NCI-H2196 treated with DMSO at 0.1 percent for 48 hours (cell line): Measurements from ENCODE around the gene EXD3.

ENCODE experiments used
- DNase-seq: peaks from one replicate; lab custom pipeline; 2025; ENCODE audit not compliant: unreplicated experiment; lab: John Stamatoyannopoulos, UW

The EXD3 gene

DNA sequence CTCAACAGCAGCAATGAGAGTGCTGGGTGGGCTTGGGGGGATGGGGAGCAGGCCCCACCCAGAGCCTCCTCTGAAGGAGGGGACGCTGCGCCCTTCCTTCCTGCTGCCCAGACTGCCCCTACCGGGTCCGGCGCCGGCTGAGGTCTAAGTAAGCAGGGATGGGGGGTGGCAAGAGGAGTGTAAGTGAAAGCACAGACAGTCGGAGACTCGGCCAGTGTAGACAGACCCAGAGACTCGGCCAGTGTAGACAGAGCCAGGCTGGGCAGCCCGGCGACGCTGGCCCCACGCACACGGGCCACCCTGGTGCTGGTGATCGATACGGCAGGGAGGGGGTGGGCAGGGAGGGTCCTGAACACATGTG, 25.6 kb upstream of the EXD3 start:
- no peak for DNase-seq

DNA sequence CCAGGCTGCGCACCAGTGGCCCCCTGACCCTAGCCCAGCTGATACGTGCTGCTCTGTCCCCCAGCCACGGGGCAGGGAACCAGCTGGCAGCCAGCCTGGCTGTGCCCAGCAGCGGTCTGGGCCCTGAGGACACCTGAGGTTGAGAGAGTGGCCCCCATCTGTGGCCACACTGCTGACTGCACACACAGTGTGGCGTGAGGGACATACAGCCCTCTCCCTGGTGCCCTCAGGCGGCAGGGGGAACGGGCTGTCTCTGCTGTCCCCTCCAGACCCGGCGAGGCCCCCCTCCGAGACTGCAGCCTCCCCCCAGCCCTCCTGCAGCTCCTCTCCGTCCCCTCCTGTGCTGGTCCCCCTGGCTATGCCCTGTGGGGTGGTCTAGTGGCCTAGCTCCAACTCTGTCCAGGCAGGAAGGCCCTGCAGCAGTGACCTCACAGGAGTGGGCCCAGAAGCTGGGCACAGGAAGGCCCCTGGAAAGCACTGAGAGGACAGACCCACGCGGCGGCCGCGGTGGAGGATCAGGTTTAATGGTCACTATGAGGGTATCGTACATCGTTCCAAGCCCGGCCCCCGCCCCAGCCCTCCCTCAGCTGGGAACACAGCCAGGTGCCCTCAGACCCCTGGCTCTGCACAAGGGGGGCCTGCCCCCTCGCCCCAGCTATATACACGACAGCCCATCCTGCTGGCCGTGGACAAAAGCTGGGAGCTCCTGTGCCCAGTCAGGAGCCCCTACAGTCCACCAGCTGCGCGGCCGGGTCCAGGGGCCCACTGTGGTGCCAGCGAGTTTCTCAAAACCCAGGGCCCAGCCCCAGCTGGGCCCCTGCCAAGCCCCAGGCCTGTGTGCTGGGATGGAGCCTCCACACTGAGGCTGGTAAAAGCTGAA, 25.0 kb upstream of the EXD3 start:
- DNase-seq, result no peak

DNA sequence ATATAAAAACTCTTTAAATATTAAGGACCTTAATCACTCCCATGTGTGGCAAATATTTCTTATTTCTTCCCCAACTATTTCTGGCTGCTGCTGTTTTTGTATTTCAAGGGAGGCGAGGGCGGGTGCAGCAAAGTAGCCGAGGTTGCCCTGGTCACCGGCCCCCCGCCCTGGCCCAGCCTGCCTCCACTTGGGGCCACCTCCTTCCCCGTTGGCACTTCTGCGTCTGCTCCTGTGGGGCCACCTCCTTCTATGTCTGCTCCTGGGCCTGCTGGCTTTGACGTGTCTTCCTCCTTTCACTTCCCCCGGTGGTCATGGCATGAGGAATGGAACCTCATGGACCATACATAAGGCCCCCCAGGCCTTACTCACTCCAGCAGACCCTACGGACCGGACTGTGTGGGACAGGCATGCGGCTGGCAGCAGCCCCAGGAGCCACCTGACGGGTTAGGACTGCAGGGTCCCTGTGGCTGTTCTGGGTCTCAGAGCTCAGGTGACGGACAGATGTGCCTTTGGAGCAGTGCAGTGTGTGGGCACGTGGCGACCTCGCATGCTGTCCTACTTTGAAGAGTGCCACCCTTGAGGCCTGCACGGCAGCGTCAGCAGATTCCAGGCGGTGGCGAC, 24.0 kb upstream of the EXD3 start:
- no peak for DNase-seq

DNA sequence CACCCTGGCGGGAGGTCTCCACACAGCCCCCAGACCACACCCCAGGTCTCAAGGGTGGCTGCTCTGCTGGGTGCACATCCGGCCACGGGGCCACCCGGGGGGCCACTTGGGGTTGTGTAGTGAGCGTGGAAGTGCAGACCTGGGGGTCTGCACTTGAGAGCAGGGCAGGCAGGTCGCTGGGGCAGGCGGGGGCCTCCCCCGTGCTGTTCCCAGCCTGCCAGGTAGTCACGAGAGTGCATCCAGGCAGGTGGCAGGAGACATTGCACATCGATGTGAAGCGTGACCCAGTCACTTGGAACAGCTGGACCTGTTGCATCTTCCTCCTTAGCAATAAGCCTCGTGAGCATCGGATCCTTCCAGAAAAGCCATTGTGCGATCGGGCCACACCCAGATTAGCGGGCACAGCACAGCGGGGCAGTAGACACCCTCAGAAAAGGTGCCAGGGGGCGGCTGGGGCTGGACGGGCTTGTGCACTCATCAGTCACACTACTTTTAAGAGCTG, 23.0 kb upstream of the EXD3 start:
- DNase-seq, result no peak

DNA sequence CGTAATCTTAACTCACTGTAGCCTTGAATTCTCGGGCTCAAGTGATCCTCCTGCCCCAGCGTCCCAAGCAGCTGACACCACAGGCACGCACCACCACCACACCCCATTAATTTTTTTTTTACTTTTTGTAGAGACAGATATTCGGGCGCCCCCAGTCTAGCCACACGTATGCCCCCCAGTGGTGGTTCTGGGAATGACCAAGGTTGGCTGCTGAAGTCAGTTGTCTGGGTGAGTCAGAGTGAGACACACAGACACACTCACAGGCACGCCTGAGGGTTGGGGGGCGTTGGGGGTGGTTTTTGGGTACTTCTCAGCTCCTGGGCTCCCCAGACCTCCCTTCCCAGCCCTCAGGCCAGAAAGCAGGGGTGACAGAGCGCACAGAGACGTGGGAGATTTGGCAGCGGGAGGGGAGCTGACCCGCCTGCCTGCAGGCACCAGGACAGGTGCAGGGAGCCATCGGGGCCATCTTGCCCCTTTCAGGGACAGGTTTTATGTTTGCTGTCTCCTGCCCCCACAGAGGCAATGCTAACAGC, 22.4 kb upstream of the EXD3 start:
- DNase-seq, result no peak

DNA sequence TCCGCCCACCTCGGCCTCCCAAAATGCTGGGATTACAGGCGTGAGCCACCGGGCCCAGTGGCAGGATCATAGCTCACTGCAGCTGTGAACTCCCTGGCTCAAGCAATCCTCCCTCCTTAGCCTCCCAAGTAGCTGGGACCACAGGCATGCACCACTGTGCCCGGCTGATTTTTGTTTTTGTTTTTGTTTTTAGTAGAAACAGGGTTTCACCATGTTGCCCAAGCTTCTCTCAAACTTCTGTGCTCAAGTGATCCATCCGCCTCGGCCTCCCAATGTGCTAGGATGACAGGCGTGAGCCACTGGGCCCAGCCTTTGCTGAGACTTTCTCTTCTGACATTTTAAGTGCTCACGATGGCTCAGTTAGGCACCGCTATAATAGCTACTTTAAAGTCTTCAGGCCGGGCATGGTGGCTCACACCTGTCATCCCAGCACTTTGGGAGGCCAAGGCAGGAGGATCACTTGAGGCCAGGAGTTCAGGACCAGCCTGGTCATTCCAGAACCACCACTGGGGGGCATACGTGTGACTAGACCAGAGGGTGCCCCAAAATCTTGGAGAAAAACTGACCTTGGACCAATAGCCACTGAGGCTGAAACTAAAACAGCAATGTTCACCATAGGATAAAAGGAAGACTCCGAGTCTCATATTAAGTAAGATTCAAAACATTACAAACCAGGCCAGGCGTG, 21.3 kb upstream of the EXD3 start:
- DNase-seq, result no peak

DNA sequence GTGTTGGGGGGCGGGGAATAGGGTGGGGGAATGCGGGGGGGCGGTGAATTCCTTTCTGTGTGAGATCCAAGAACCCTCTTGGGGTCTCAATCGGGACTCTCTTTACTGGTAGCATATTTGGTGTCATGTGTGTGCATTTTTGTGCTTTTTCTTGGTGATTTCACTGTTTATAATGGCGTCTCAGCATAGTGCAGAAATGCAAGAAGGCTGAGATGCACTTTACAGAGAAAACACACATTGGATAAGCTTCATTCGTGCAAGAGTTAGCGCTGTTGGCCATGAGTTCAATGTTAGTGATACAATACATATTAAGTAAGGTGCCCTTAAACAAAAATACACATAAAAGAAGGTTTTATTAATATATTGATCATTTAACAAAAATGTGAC, 19.0 kb upstream of the EXD3 start:
- no peak for DNase-seq

DNA sequence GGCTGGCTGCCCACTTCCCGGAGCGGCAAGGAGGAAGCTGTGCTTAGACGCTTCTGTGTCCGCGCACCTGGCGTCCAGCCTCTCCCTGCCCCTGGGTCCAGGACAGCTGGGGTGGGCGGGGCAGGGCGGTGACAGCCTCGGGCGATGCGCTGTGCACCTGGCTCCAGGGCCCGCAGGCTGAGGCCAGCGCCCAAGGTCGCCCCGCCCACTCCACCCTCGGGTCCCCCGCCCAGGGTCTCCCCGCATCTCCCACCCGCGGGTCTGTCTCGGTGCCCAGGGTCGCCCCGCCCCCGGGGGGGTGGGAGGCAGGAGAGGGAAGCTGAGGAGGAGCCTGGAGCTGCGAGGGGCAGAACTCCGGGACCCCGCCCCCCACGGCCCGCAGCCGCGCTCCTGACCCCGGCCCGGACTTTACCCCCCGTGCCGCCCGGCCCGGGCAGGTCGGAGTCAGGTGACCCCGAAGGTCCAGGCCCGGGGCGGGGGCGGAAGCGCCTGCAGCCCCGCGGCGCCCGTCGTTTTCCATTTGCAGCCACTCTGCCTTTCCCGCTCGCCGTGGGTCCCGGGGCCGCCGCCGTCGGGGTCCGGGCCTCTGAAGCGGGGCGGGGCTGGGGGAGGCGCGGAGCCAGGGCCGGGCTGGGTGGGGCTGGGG, 18.4 kb upstream of the EXD3 start, which contains the start of gene ENTPD8:
TSS of gene ENTPD8 (minus strand) at position 69 of the 646 bp plus-strand sequence. CDS start 3,072 bp downstream, outside the sequence.
- peak; percentile 84 for DNase-seq

DNA sequence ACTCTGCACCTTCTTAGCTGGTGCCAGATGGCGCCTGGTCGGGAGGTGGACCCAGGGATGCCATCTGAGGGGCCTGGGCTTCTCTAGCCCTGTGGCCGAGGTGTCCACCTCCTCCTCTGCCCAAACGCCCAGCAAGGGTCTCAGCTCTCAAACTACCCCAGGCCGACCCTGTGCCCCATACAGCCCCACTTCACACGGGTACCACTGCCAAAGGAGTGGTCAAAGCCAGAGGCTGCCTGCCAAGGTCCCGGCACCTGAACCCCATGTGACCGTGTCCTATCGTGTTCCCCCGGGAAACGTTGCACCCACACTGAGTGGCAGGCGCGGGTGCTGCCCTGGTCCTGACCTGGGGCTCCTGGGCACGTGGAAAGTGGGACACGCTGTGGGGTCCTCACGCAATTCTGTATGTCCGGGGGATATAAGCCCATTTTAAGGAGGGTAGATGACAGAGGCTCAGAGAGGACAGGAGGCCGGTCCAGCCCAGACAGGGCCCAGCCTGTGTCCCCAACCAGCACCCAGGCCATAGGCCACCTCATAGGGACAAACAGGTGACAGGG, 16.3 kb upstream of the EXD3 start:
- DNase-seq, result no peak

DNA sequence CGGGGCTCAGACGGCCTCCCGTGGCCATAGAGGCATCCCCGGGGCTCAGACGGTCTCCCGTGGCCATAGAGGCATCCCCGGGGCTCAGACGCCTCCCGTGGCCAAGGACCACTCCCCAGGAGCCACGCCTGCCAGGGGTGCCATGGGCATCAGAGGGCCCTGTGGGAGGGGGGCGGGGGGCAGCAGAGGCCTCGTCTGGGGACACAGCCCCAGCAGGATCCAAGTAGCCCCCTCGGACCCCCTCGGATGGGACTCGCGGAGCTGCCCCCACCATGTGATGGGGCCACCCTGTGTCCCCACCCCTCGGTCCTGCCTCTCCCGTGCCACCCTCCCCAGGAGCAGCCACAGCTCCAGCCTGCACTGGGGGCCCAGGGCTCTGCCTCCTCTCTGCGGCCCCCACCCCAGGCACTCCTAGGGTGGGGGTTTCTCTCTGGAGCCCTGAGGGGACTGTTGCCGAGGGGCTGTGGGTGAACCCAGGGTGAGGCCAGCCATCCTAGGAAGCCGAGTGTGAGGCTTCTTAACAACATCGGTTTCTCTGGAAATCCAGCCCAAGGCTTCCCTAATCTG, 15.7 kb upstream of the EXD3 start:
- no peak for DNase-seq

DNA sequence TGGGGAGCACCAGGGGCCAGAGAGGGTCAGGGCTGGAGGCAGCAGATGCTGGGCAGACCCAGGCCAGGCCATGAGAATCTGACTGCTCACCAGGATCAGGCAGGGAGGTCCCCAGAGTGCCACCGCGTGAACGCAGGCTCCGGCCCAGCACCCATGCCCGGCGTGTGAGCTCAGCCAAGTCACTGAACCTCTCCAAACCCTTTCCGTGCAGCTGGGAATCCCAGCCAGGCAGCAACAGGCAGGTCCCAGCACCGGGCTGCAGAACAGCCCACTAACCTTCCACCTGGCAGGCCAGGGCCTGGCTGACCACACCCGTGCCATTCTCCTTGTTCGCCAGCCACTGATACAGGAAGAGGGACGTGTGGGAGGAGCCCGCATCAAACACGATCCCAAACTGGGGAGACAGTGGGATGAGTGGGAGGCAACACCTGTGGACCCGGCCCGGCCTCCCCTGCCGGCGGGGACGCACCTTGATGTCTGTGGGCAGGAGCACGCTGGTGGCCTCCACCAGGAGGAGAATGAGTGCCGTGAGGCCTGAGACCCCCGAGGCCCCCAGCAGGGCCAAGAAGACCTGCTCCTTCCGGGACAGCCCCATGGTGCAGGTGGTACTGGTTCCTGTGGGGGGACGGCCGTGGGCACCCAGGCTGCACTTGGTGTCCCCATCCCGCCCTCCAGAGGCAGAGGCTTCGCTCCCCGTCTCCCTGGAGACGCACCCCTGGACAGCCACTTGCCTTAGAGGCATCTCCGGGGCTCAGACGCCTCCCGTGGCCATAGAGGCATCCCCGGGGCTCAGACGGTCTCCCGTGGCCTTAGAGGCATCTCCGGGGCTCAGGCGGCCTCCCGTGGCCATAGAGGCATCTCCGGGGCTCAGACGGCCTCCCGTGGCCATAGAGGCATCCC, 15.0 kb upstream of the EXD3 start:
- no peak for DNase-seq

DNA sequence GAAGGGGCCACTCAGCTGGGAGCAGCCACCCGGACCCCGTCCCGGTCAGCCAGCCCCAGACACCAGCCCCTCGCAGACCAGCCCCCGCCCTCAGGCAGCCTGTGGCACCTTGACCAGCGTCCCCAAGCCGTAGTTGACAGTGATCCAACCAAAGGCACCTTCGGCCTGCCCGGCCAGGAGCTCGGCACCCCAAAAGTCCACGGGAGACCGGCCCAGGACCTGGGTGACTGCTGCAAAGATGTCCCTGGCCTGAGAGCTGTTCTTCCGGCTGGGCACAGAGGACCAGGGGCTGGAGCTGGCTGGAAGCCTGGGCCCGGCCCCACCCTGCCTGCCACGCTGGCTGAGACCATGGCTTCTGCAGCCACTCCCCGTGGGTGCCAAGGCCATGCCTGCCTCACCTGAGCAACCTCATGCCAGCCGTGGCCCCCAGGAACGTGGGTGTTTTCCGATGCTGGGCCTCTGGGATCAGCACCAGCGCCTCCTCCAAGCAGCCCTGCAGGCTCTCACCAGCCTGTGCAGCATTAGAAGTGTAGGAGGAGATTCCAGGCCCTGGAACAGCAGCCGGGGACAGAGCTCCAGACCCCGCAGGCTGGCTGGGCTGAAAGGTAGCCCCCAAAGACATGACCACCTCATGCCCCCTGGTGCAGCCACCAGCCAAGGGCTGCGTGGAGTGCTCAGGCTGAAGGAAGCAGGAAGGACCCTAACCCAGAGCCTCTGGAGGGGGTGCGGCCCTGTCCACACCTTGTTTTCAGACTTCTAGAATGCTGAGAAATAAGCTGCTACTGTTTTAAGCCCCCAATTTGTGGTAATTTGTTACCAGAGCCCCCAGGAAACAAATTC, 14.0 kb upstream of the EXD3 start:
- no peak for DNase-seq

DNA sequence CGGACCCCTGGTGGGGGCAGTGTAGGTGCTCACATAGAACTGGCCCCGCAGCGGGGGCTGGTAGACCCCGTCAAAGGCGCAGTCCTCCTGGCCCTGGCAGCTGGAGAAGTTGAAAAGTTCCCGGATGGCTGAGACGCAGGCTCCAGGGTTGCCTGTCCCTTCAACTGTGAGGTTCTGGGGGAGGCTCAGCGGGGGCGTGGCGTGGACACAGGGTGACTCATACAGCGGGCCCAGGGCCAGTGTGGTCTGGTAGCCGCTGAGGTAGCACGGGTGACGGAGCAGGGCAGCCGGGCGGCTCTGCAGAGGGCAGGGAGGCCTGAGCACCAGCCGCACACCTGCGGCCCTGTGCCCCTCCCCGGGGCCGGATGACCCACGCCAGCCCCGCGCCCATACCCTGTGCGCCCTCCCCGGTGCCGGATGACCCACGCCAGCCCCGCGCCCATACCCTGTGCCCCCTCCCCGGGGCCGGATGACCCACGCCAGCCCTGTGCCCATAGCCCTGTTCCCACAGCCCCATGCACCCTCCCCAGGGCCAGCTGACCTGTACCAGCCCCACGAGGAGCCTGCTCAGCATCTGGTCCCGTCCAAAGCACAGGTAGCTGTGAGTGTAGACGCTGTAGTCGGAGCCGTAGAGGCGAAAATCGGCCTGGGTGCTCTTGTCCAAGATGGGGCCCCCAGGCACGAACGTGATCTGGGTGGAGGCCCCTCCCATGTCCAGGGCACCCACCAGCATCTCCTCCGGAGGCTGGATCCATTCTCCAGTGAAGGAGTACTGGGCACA, 13.2 kb upstream of the EXD3 start:
- peak; percentile 42 for DNase-seq

DNA sequence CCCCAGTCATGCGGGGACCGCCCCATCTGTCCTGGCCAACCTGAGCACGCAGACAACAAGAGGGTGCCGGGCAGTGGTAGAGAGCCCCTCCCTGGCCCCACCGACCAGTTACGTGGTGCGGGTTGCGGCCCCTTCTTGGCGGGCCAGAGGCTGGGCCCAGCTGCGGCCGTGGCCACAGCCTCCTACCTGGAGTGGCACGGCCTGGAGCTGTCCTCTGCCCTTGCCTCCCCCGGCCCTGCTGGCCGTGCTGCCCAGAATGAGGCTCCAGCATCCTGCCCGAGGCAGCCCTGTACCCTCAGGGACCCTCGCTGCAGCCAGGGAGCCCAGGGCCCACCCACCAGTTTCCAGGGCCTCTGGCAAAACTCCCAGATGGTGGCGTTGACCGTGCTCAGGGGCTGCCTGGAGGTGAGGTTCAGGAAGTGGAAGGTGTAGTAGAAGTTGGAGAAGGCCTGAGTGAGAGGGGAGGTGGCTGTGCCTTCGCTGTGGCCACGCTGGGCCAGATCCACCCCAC, 12.5 kb upstream of the EXD3 start:
- no peak for DNase-seq

DNA sequence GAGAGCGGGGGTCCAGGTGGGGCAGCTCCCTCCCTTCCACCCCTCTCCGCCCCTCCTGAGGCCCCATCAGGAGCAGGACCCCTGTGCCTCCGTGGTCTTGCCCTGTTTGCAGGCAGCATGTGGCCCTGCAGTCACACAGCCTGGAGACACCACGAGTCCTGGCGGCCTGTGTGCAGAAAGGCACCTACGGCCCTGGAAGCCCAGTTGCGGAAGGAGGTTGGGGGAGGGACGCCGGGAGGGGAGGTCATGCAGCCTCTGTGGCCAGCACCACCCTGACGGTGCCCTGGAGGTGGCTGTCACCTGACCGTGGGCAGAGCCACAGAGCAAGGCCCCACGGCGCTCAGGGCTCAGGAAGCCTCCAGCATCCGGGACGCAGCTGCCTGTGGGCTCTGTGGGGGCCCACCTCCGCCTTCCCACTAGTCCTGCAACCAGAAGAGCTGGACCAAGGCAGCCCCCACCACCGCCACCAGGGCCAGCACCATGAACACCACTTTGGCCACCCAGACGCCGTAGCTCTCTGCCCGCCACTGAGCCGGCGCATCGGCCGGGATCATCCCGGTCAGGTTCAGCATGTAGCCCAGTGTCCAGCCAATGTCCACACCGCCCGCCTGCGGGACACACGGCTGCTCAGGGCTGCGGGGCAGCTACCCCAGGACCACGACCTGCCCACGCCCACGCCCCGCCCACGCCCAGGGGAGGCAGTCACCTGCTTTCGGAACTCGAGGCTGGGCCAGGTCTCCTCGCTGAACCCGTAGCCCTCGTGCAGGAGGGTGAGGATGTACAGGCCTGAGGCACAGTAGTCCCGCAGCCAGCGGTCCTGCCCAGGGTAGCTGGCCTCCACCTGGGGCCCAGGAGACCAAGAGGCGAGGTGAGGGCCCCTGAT, 11.8 kb upstream of the EXD3 start:
- no peak for DNase-seq

DNA sequence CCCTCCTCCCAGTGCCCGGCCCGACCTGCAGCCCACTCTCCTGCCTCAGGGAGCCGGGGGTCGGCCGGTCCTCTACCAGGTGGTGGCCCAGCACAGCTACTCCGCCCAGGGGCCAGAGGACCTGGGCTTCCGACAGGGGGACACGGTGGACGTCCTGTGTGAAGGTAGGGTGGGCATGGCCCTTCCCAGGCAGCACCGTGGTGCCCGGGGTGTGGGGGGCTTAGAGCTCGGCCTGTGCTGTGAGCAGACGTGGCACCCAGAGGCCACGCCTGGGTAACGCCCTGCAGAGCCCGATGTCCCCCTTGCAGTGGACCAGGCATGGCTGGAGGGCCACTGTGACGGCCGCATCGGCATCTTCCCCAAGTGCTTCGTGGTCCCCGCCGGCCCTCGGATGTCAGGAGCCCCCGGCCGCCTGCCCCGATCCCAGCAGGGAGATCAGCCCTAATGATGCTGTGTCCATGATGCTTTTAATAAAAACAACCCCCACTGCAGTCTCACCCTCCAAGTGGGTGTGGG, 11.0 kb upstream of the EXD3 start:
- DNase-seq, result no peak
